Astrocyte (in vitro differentiated cells and primary cell): ENCODE results near the gene FAM217A.

ENCODE experiments used
- EZH2 ChIP-seq: IDR thresholded peaks from 2 replicates; pipeline ENCODE4 v1.6.1; 2012; ENCODE audit warnings: mild to moderate bottlenecking, low read length, inconsistent platforms; ENCODE audit not compliant: insufficient read depth
- TF ChIP-seq, protein P1 (sequence below): IDR thresholded peaks from 2 replicates; pipeline ENCODE4 v1.5.1; 2011; ENCODE audit warnings: low read depth, mild to moderate bottlenecking, inconsistent platforms, low read length, moderate library complexity; ENCODE audit not compliant: insufficient read depth

GRCh38 chr6:4018924-4019236, 60.1 kb downstream of the FAM217A start:
- TF ChIP-seq, protein P1, sequence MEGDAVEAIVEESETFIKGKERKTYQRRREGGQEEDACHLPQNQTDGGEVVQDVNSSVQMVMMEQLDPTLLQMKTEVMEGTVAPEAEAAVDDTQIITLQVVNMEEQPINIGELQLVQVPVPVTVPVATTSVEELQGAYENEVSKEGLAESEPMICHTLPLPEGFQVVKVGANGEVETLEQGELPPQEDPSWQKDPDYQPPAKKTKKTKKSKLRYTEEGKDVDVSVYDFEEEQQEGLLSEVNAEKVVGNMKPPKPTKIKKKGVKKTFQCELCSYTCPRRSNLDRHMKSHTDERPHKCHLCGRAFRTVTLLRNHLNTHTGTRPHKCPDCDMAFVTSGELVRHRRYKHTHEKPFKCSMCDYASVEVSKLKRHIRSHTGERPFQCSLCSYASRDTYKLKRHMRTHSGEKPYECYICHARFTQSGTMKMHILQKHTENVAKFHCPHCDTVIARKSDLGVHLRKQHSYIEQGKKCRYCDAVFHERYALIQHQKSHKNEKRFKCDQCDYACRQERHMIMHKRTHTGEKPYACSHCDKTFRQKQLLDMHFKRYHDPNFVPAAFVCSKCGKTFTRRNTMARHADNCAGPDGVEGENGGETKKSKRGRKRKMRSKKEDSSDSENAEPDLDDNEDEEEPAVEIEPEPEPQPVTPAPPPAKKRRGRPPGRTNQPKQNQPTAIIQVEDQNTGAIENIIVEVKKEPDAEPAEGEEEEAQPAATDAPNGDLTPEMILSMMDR = no peak
- no peak for TF ChIP-seq EZH2
